HG03045 (cell line): ENCODE data around the gene NRBP1.

Experiments
- ATAC-seq: cut with Tn5 transposase; IDR thresholded peaks from one replicate; pipeline ENCODE4 v1.9.1; 2021; ENCODE audit warnings: mild to moderate bottlenecking, moderate library complexity; ENCODE audit not compliant: unreplicated experiment

Gene NRBP1

DNA sequence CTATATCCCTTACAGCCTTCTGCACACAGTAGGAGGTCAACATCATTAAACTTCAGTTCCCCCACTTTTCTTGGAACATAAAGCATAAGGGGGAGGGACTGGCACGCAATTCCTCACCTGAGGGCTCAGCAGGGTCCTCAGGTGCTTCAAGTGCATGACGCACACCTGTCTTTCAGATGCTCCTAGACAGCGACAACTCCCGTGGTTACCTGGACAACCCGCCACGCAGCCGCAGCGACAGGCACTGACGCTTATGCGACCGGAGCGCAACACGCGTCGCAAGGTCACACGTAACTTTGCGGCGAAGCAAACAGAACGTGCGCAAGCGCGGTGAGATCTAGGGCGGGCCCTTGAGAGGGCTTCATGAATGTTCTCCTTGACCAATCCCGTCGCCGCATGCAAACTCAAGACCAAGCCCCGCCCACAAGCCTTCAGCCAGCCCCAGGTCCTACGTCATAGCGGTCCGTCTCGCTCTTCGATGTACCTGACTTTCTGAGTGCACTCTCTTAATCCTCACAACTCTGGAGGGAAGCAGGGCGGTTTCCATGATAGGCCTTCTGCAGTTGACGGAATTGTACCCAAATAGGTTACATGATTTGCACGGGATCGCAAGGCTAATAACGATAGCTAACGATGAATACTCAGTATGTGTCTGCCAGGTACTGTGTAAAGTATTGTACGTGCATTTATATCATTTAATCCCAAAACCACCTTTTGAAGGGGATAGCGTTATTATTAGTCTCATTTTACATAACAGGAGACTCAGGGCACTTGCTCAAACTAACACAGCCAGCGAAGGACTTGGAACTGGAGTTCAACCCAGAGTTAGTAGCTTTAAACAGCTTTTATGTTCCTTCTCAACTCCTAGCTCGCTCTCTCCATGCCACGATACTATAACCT lies 61.3 kb downstream of the NRBP1 start, which contains the start of gene IFT172:
Gene IFT172 (minus strand): TSS at position 246 of the 900 bp plus-strand sequence. CDS start 90 bp downstream, at position 156.
- ATAC-seq = peak; percentile 95
